MV-4-11 (cell line): ENCODE measurements around the gene ACMSD.
A peak's percentile ranks its signal among the peaks of the same experiment; 100 is the strongest.
"Not testable (repeated sequence)": the region's sequence is repeated elsewhere in the genome, so short reads cannot be mapped to it uniquely, and the experiment has no call there.

Source experiments
- DNase-seq: peaks from one replicate; lab custom pipeline; 2025; lab: John Stamatoyannopoulos, UW

Gene ACMSD

GRCh38 chr2:134907441-134908116, 69.2 kb downstream of the ACMSD start:
- DNase-seq: not testable (repeated sequence)

GRCh38 chr2:134910763-134911399, 72.5 kb downstream of the ACMSD start:
- DNase-seq: no peak

- DNase-seq: no peak
These were observed 73.0 kb downstream of the ACMSD start for GRCh38 chr2:134911400-134911785.

DNA sequence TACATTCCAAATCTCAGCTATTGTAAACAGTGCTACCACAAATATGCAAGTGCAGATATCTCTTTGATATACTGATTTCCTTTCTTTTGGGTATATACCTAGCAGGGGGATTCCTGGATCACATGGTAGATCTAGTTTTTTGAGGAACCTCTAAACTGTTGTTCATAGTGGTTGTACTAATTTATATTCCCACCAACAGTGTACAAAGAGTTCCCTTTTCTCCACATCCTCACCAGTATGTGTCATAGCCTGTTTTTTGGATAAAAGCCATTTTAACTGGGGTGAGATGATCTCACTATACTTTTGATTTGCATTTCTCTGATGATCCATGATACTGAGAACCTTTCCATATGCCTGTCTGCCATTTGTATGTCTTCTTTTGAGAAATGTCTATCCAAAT, 73.9 kb downstream of the ACMSD start:
- no peak for DNase-seq

- DNase-seq: no peak
These were observed 79.0 kb downstream of the ACMSD start for GRCh38 chr2:134917360-134917865.

GRCh38 chr2:134917888-134918525, 79.6 kb downstream of the ACMSD start:
- DNase-seq: peak; percentile 98

DNA sequence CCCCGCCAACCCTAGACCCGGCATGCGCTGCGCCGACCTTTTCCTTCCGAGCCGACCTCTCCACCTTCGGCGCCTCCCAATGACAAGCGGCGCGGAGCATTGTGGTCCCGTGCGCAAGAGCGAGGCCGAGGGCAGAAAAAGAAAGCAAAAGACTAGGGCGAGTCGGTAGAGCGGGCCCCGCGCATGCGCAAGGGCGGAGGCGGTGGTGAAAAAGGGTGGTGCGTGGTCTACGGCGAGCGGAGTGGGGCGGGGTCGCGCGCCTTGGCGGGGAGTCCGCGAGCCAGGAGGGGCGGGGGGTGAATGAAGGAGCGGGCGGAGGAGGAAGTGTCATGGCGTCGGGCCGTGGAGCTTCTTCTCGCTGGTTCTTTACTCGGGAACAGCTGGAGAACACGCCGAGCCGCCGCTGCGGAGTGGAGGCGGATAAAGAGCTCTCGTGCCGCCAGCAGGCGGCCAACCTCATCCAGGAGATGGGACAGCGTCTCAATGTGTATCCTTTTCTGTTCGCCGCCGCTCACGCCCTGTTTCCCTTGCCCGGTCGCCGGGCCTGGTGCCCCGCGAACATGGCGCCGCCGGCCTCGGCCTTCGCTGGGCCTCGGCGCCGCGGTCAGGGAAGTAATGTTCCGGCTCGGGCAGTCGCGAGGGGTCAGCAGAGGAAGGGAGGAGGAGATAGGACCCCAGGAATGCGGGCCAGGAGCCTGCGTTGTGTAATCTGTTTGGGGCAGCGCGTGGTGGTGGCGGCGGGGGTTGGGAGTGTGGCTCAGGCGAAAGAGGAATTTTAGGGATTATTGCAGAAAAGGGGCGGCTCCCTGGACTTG, 80.3 kb downstream of the ACMSD start, which contains the start of gene CCNT2:
CCNT2 (plus strand) TSS at position 297 of the 815 bp plus-strand sequence; CDS start at position 330, 33 bp downstream.
- peak; percentile 98 for DNase-seq

- DNase-seq: peak; percentile 30
These were observed 81.2 kb downstream of the ACMSD start for GRCh38 chr2:134919341-134920210.

- DNase-seq: no peak
These were observed 86.5 kb downstream of the ACMSD start for GRCh38 chr2:134924912-134925311.

DNA sequence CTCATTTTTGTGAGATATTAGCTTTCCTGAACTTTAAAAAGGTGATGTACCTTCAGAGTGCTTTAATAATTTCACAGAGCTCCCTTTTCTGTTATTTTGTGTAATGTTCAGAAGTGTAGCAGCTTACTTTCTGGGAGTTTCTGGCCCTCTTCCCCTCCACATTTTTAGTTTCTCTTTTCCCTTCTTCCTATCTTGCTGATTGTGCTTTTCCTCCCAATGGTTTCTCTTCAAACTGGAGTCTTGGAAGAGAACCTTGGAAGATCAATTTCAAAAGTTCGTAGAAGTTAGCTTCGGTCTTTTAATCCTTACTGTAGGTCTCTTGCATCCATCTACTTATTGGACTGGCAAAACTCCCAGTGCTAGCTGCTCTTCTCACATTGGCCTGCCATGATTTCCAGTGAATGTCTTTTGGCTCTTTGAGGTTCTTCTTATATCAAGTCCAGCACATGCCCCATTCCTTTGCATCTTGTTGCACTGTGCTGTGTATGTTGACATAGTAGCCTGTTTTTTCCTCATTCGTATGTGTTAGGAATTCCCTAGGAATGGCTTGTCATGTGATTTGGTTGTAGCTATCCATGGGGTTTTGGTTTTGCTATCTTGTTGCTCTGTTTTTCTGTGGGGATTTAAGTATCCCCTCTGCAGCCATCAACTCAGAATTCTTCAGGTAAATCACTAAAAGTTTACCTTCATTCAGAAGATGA, 88.0 kb downstream of the ACMSD start:
- DNase-seq: no peak

- DNase-seq: no peak
These were observed 88.8 kb downstream of the ACMSD start for GRCh38 chr2:134927195-134927594.

- DNase-seq: no peak
These were observed 94.6 kb downstream of the ACMSD start for GRCh38 chr2:134932864-134933526.

DNA sequence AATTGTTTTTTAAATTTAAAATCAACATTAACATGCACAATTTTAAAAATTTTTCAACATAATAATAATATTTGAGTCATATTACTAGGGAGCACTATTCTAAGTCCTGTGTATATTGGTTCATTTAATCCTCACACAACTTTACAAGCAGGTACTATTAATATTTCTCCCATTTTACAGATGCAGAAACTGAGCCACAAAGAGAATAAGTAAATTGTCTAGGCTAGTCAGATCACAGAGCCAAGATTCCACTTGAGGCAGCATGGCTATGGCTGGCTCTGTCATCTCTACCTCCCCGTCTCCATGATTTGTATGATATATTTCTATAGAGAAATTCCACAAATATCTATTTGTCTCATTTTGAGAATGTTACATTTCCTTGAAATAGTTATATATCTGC, 95.3 kb downstream of the ACMSD start:
- no peak for DNase-seq

- no peak for DNase-seq
These were observed 95.7 kb downstream of the ACMSD start for GRCh38 chr2:134934150-134934549.

GRCh38 chr2:134934641-134935040, 96.2 kb downstream of the ACMSD start:
- peak; percentile 16 for DNase-seq

GRCh38 chr2:134936691-134937090, 98.3 kb downstream of the ACMSD start:
- no peak for DNase-seq

DNA sequence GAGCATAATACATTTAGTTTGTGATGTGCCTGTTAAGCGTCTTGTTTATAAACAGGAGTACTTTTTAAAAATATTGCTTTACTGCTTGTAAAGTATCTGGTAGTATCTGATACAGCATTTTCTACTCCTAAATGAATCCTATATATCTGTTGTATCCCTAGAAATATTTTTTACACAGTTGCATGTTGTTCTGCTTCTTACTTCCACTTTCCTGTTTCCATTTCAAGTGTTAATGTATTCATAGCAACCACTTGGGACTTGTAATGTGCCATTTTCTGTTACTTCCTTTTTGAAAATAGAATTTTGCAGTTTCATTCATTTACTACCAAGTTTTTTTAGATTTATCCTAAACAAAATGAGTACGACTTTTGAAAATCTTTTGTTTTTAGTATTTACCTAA, 105.1 kb downstream of the ACMSD start:
- DNase-seq: peak; percentile 87

GRCh38 chr2:134944975-134945374, 106.6 kb downstream of the ACMSD start:
- no peak for DNase-seq

- DNase-seq: no peak
These were observed 107.7 kb downstream of the ACMSD start for GRCh38 chr2:134946073-134946472.
